ENCODE measurements around the gene COL4A5.
"Not testable (repeated sequence)": the region's sequence is repeated elsewhere in the genome, so short reads cannot be mapped to it uniquely, and the experiment has no call there.

COL4A5 gene

DNA sequence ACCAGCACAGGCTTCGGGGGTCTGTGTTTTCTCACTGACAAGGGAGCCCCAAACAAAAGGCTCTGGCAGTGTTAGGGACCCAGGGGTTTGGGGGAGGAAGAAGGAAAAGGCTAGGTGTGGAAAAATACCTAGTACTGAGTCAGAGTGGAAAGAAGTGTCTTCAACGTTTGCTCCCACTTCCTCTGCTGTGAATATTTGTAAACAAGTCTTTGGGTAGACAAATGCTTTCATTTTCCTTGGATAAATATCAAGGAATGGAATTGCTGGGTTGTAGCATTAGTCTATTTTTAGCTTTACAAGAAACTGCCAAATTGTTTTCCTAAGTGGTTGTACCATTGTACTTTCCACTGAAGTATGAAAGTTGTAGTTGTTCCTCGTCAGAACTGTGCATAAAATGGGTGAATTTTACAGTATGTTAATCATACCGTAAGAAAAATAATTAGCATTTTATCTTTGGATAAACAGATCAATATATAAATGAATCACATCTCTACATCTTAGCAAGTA, 17.4 kb downstream of the COL4A5 start:
- no peak for DNase-seq

DNA sequence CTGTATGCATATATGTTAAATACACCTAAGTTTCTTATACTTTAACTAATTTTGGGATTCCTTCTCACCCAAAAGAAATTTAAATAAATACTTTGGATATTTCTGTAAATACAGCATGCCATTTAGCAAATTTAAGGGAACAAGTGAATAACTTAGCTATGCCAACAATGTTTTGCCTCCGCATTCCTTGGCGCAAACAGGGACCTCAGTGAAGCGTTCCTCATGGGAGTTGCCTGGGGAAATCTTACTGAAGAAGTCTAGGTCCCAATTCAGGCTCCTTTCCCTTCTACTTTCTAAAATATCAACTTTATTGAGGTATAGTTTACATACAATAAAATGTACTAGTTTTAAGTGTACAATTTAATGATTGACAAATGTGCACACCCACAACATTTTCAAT, 25.0 kb downstream of the COL4A5 start:
- DNase-seq = no peak

DNA sequence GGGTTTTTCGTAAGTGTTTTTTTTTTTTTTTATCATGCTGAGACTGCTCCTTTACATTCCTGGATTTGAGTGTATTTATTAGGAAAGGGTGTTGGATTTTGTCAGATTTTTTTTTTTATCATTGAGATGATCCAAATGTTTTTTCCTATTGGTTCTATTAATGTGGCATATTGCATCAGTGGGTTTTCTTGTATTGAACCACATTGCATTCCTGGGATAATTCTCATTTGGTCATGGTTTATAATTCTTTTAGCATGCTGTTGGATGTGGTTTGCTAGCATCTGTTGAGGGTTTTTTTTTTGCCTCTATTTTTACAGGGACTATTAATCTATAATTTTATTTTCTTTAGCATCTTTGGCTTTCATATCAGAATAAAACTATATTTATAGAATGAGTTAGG, 28.8 kb downstream of the COL4A5 start:
- no peak for DNase-seq

DNA sequence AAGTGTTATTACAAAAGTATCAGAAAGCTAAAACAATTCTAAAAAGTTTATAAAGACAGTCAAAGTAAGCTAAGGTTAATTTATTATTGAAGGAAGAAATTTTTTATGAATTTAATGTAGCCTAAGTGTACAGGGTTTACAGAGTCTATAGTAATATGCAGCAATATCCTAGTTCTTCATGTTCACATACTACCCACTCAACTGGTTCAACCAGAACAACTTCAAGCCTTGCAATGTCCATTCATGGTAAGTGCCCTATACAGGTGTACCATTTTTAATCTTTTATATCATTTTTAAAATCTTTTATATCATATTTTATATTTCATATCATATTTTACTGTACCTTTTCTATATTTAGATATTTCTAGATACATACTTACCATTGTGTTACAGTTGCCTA, 34.3 kb downstream of the COL4A5 start:
- no peak for DNase-seq

DNA sequence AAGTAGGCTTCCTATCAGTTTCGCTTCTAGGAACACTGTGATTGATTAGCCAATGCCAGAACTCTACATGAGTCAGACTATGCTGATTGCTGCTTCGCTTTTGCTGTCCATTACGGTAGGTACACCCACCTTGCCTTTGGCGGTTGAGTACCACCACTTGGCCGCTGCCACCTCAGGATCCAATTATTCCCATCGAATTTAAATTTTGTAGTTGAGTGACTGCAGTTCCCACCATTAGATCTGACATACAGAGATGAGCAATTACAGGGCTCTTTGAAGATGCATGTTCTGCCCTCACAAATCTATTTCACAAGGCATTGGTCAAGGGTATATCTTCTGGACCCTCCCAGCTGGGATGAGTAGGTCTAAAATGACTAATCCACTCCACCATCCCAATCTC, 41.9 kb downstream of the COL4A5 start:
- not testable (repeated sequence) for DNase-seq

DNA sequence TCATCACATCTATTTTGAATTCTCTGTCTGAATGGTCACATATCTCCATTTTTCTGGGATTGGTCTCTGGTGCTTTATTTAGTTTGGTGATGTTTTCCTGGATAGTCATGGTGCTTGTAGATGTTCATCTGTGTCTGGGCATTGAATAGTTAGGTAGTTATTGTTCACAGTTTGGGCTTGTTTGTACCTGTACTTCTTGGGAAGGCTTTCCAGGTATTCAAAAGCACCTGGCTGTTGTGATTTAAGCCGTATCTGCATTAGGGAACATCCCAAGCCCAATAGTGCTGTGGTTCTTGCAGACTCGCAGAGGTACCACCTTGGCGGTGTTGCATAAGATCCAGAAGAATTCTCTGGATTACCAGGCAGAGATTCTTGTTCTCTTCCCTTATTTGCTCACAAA, 44.6 kb downstream of the COL4A5 start:
- DNase-seq = no peak

DNA sequence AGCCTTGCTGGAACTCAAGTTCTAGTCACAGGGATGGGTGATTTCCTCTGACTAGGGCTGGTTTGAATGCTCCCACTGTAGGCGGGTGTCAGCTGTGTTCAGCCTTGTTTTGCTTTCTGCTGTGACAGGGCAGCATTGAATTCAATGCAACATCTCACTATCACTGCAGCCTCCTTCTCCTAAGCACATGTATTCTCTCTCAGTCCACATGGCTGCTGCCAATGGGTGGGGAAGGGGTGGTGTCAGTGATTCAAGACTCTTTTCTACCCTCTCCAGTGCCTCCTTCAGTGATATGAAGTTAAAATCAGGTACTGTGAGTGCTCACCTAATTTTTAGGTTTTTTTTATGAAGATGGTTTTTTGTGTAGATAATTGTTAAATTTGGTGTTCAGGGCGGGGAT, 46.3 kb downstream of the COL4A5 start:
- DNase-seq = no peak

DNA sequence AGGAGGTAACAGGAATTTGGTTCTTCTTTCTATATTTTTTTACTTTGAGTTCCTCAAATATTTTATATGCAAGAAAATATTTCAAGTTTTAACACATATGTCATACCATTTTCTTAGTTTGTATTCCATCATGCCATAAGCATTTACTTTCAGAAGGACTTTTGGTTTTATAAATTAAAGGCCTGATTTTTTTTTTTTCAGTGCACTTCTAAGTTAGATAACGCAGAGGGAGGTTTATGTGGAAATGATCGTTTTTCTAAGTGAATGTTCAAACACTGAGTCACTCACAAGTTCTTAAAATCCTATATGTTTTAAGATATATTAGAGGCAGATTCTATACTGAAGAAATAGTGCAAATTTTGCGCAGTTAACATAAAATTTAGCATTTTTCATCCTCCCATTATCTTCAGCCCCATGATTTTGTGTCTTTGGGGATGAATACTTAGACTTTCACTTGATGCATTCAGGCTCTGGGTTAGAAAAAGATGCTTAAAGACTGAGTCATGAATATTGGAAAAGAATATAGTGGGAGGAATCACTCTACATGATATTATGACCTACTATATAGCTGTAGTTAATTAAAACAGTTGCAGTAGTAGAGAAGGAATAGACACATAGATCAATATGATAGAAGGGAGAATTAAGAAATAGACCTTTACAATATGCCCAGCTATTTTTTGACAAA, 54.9 kb downstream of the COL4A5 start:
- no peak for DNase-seq

DNA sequence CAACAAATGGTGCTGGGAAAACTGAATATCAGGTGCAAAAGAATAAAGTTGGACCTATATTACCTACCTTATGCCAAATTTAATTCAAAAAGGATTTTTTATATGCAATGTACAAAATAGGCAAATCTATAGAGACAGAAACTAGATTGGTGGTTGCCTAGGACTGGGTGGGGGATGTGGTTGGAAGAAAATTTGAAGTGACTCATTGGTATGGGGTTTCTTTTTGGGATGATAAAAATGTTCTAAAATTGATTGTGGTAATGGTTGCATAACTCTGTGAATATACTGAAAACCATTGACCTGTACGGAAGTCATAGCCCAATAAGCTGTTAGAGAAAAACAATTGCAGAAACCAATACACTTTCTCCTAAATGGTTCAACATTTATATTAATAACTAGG, 72.1 kb downstream of the COL4A5 start:
- no peak for DNase-seq

DNA sequence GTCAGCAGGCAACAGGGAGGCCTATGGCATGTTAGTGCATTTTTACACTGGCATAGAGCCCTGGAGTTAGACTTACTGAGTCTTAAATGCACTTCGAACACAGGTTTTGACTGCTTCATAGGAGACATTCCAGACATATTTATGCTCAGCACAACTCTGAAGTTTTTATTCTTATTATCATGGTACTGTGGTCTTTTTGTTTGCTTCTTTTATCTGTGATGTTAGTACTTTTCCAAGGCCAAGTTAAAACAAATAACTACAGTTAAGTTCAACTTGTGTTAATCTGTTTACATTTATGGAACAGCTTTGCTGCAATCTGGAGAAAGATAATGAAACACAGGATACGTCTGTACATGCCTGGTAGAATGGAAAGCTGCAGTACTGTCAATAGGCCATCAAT, 76.5 kb downstream of the COL4A5 start:
- no peak for DNase-seq

DNA sequence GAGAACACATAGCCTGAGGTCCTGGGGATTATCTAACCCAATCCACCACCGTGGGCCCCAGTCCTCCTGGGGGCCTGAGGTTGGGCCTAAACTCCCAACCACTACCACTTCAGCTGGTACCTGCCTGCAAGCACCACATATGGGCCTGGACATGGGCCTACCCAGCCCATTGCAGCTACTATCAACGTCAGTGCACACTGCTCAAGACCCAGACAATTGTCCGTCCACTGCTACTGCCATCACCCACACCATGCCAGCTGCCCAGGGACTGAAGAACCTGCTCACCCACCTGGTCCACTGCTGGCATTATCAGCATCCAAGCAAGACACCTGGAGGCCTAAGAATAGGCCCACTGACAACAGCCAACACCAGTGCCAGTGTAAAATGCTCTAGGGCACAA, 88.1 kb downstream of the COL4A5 start:
- DNase-seq = no peak

DNA sequence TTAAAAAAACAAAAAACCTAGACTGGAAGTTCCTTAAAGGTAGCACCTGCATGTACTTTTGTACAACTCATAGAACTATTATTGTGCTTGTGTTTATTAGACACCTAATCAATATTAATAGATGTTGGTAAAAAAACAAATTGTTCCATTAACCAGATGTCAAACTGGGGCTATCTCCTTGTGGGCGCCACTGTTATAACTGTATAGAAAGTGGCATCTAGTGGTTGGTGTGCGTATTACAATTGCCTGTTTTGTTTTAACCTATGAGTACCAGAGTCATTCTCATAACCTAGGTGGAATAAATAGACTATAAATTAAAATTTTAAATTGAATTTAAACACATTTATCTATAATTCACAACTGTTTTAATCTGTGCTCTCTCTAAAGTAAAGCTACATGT, 97.4 kb downstream of the COL4A5 start:
- peak; percentile 3 for DNase-seq

DNA sequence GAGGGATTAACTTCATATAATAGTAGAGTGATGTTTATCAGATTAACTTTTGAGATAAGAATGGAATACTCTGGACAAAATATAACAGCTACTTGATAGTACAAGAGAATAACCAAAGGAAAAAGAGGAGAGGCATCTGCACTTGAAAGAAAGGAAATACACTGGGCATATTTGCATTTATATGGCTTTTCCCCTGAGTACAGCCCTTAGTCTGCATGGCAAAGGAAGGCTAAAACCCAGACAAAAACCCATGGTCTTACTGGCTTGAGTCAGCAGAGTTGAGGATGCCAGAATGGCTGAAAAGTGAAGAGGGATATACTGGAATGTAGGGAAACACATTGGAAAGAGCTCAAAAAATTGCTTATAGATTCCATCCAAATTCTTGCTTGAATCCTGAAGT, 101.6 kb downstream of the COL4A5 start:
- DNase-seq = no peak

DNA sequence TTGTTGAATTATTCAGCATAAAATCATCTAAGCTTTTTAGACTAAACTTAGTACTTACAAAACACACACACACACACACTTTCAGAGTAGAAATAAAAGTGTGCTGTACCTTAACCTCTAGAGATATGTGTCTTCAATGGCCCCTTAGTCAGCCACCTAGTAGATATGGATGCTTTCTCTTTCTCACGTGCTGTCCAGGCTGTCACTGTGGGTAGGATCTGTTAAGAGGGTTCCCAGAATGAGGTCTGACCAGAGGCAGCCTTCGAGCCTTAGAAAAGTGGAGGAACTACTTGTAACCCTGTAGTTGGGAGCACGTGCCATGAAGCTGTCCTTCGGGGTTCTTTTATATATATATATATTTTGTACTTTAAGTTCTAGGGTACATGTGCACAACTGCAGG, 117.9 kb downstream of the COL4A5 start:
- no peak for DNase-seq

DNA sequence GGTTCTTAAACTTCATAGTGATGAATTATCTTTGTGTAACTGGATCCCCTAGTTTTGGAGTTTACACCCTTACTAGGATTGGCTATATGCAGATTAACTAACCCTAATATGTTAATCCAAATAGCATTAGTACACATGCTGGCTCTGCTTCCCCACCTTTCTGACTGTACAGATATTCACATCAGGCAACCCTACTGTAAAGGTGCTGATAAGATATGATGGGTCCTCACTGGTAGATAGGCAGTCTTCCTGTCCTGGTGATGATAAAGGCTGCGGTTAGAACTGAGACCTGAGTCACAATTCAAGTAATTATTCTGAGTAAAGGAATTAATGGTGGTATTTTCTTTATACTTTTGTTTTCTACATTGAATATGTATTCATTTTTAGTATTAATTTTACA, 118.6 kb downstream of the COL4A5 start:
- no peak for DNase-seq

DNA sequence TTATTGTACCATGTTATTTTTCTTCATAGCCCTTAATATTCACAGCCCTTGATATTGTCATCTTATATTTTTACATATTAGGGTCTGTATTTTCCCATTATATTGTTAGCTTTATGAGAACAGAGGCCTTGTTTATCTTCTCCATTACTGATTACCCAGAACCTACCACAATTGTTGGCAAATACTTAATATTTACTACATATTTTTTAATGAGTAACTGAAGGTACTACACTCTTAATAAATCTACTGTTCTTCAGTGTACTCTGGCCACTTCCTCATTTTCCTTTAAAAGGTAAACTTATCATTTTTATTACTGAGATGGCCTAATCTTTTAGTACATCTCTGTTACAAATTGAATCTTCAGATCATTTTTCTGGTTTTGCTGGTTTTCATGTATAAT, 133.5 kb downstream of the COL4A5 start:
- no peak for DNase-seq

DNA sequence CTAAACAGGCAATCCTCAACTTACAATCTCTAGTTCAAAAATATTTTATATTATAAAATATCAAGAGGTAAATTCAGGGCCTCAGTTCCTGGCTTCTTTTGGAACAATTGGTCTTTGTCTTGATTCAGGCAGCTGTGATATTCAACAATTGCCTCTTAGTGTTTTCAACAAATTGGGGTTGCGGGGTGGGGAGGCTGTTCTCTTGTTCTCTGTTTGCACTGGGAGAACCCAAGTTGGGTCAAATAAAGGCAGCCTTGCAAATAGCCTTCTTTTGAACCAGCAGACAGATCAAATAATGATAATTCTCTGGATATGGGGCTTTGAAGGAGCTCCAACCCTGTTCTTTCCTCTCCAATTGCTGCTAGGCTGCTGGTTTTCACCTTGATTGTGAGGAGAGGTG, 142.5 kb downstream of the COL4A5 start:
- no peak for DNase-seq

DNA sequence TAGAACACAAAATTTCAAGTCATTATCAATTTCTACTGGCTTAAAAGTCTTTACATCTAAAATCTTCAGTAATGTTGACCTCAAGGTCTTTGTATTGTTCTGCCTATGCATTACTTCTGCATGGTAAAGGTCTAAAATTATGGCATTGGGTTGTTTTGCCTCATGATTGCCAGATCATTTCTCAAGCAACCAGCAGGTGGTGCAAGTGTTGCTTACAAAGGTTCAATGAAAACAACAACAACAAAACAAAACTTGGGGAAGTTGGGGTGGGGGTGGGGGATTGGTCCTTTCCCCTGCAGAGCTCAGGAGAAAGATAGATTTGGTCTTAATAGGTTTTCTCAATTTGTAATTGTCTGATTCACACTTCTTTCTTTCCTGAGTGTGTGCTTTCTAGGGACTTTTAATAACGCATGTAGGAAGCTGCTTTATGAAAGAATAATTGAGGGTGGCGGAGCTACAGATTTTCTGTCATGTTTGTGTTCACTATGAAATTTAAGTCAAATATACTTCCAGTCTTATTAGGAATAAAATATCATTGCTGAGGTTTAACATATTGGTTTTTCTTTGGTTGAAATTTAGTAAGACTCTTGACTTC, 145.1 kb downstream of the COL4A5 start:
- peak; percentile 2 for DNase-seq

DNA sequence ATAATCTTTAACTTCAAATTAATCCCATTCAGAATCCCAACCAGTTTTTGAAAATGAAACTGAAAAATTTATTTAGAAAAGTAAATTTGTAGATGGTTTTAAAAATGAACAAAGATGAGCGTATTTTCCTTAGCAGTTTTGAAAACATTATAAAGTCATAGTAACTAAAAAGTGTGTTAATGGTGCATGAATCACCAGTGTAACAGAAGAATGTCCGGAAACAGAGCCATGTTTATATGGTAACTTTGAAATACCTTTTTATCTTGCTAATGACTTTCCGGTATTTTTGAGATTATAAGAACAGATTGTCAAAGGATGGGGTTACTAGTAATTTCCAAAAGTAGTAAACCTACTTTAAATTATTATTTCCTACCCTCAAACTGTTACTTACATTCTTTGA, 150.9 kb downstream of the COL4A5 start:
- DNase-seq = no peak

DNA sequence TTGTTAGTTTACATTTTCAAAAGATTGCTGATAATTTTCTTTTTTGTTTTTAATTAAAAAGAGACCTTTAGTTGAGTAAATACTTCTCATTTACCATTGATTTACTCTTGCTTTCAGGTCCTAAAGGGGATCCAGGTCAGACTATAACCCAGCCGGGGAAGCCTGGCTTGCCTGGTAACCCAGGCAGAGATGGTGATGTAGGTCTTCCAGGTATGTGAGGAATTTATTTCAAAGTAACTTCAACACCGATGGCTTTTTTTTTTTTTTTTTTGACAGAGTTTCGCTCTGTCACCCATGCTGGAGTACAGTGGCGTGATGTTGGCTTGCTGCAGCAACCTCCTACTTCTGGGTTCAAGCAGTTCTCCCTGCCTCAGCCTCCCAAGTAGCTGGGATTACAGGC, 161.6 kb downstream of the COL4A5 start:
- no peak for DNase-seq

DNA sequence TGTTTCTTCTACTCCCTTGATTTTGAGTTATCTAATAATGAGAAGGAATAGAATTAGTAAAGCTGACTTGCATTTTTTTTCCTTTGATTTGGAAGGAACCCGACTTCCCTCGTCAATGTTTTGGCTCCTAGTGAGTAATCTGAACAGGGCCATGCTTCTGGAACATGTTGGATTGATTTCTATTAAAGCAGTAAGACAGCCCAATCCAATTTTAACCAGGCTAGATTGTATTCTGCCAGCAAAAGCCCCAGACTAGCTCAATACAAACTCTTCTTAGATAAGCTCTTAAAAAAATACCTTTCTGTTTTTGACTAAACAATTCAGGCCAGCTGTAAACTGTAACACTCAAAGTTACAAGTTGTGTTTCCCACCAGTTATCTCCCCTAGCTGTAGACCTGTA, 170.5 kb downstream of the COL4A5 start:
- no peak for DNase-seq

DNA sequence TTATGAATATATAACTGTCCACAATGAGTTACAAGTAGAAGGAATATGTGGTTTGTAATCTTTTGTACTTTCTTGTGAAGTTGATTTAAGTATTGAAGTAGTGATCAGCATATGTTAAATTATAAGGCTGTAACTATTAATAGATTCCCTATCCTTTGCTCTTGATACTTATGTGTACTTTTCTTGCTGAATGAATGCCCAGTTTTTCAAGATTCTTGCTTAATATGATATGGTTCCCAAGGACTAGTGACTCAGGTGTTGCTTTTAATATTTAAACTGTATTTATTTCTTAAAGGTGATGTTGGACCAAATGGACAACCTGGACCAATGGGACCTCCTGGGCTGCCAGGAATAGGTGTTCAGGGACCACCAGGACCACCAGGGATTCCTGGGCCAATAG, 175.0 kb downstream of the COL4A5 start:
- no peak for DNase-seq

DNA sequence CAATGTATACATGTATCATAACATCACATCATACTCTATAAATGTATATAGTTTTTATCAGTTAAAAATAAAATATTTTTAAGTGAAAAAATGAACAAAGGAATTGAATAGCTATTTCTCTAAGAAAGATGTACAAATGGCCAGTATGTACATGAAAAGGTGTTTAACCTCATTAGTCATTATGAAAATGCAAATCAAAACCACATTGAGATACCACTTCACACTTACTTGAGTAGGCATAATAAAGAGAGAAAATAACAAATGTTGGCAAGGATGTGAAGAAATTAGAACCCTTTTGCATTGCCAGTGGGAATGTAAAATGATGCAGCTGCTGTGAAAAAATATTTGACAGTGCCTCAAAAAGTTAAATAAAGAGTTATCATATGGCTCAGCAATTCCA, 201.2 kb downstream of the COL4A5 start:
- DNase-seq = no peak

DNA sequence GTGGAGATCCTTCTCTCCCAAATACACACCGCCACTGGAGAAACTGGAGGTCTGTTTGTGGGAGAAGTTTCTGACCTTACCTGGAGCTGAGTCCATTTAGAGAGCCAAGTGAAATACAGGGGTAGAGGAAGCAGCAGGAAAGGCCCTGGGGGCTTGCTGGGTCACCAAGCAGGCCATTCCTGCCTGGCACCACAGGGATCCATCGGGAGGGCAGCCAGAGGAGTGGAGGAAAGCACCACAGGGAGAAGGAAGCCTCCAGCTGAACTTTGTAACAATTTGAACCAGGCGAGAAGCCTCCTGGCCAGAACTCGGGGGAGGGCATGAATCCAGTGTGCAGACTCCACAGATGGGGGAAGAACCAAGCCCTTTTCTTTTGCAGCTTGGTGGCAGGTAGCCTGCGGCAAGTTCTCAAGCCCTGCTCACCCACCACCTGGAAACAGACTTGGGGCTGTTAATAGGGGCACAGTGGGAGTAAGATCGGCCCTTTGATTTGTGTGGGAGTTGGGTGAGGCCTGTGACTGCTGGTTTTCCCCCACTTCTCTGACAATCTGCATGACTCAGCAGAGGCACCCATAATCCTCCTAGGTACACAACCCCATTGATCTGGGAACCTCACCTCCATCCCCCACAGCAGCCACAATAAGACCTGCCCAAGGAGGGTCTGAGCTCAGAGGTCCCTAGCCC, 202.1 kb downstream of the COL4A5 start:
- no peak for DNase-seq

DNA sequence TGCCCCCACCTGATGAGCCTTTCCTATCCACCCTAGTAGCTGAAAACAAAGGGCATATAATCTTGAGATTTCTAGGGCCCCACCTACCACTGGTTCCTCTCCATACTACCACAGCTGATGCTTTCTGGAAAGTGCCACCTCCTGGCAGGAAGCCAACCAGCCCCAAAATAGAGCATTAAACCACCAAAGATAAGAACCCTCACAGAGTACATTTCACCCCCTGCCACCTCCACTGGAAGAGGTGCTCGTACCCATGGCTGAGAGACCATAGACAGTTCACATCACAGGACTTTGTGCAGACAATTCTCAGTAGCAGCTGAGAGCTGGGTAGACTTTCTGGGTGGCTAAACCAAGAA, 202.6 kb downstream of the COL4A5 start:
- DNase-seq = no peak
